Common myeloid progenitor, CD34-positive (primary cell): ENCODE measurements around the gene ZCCHC8.
"Not testable (repeated sequence)": the region's sequence is repeated elsewhere in the genome, so short reads cannot be mapped to it uniquely, and the experiment has no call there.

Source experiments
- CTCF ChIA-PET: fragments of 350-600 bp; sonication (Branson Sonifier 250); formaldehyde crosslinking; loops from one replicate; lab custom pipeline; 2021; ENCODE audit warnings: antibody characterized with exemption; lab: Charles Lee
- POLR2A ChIA-PET: fragments of 350-600 bp; sonication (Branson Sonifier 250); formaldehyde crosslinking; loops from one replicate; lab custom pipeline; 2021; ENCODE audit warnings: antibody characterized with exemption; lab: Charles Lee
- DNase-seq, 3 donors: peaks; one replicate each; pipeline versions ENCODE4 v3.0.0 to v3.0.0-alpha.2; 2013
- H3K27ac ChIP-seq, 2 experiments: 1 replicate in 1 of 2; 2 replicates in 1 of 2; pipeline ENCODE4 v1.7.0; 2013; ENCODE audit warnings: inconsistent platforms in 2 of 2, low read length in 2 of 2, mild to moderate bottlenecking in 2 of 2, low read depth in 1 of 2, moderate library complexity in 1 of 2; ENCODE audit not compliant: severe bottlenecking in 2 of 2, insufficient read depth in 1 of 2, poor library complexity in 1 of 2
- H3K27me3 ChIP-seq, 5 experiments: replicated peaks in 2 of 5; 1 replicate in 3 of 5; 2 replicates in 2 of 5; pipeline versions ENCODE4 v1.6.1 to v1.7.0; 2013; ENCODE audit warnings: low read length in 4 of 5, mild to moderate bottlenecking in 2 of 5, moderate library complexity in 2 of 5, inconsistent platforms in 1 of 5; ENCODE audit not compliant: insufficient read depth in 5 of 5, control insufficient read depth in 4 of 5
- H3K36me3 ChIP-seq, 4 experiments: 1 replicate in 2 of 4; 2 replicates in 2 of 4; pipeline versions ENCODE4 v1.6.1 to v1.7.0; 2013; ENCODE audit warnings: low read length in 3 of 4, control low read depth in 1 of 4, mild to moderate bottlenecking in 1 of 4; ENCODE audit not compliant: control insufficient read depth in 4 of 4, insufficient read depth in 4 of 4
- H3K4me1 ChIP-seq, 4 experiments: 1 replicate in 3 of 4; 2 replicates in 1 of 4; pipeline versions ENCODE4 v1.6.1 to v1.7.1; 2013; ENCODE audit warnings: low read length in 3 of 4, mild to moderate bottlenecking in 3 of 4, control low read depth in 1 of 4, inconsistent platforms in 1 of 4, moderate library complexity in 1 of 4; ENCODE audit not compliant: control insufficient read depth in 4 of 4, insufficient read depth in 4 of 4; ENCODE audit errors: control extremely low read depth in 1 of 4
- H3K4me3 ChIP-seq, 7 experiments: 1 replicate in 4 of 7; 2 replicates in 3 of 7; pipeline versions ENCODE4 v1.5.1 to v1.7.0; 2013; ENCODE audit warnings: mild to moderate bottlenecking in 7 of 7, low read length in 6 of 7, moderate library complexity in 6 of 7, inconsistent platforms in 2 of 7, low read depth in 2 of 7, control low read depth in 1 of 7; ENCODE audit not compliant: insufficient read depth in 4 of 7, control insufficient read depth in 1 of 7; ENCODE audit errors: extremely low read depth in 1 of 7
- H3K9me3 ChIP-seq, 5 experiments: 1 replicate in 4 of 5; 2 replicates in 1 of 5; pipeline versions ENCODE4 v1.6.1 to v1.7.1; 2013; ENCODE audit warnings: low read length in 4 of 5, mild to moderate bottlenecking in 2 of 5, inconsistent platforms in 1 of 5, low read depth in 1 of 5, moderate library complexity in 1 of 5; ENCODE audit not compliant: control insufficient read depth in 4 of 5, insufficient read depth in 2 of 5; ENCODE audit errors: control extremely low read depth in 1 of 5
- WGBS: methylation state at CpG from one replicate; pipeline ENCODE4 v1.1.5; 2013; ENCODE audit not compliant: insufficient coverage; 5-methylcytosine and 5-hydroxymethylcytosine counted together

Gene ZCCHC8

DNA sequence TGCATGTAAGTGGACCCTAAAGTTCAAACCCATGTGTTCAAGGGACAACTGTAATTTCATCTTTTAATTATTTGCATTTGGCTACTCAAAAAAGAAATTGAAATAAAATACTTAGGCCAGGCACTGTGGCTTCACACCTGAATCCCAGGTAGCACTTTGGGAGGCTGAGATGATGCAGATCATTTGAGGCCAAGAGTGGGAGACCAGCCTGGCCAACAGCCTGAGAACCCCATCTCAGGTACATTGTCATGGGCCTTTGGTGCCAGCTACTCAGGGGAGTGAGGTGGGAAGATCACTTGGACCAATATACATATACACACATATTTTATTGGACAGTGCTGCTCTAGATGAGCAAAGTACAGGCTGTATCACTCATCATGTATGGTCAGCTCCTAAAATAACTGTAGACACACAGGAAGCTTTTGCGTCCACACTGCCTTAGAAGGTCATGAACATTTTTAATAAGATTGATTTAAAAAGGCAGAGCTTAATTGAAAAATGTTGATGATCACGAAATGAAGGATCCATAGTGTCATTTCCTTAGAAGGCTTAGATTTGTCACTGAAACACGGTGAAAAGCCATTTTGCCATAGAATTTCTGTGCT is 2.5 kb upstream of the ZCCHC8 start:
- Histone ChIP-seq H3K27me3 (no peaks in the 10 kb centered on the region), H3K27ac (no peak overlapping the region), H3K9me3 (no peaks in the 10 kb centered on the region), H3K4me3 (no peak overlapping the region), H3K36me3 (peaks cover 15 to 50% (median 35%) of the 10 kb centered on the region in 4 experiments), H3K4me1 (peaks cover 4 to 28% (median 14%) of the 10 kb centered on the region in 4 experiments)
- no peak for DNase-seq
- CTCF ChIA-PET = no interaction called here
- WGBS = 92% methylated on average over 1 of the region's 3 CpGs
- POLR2A ChIA-PET = interaction anchor here (1.5 kb wide), 1 partner anchor 12 kb away, joined by 8 read pairs; no protein-coding TSS in a partner anchor

DNA sequence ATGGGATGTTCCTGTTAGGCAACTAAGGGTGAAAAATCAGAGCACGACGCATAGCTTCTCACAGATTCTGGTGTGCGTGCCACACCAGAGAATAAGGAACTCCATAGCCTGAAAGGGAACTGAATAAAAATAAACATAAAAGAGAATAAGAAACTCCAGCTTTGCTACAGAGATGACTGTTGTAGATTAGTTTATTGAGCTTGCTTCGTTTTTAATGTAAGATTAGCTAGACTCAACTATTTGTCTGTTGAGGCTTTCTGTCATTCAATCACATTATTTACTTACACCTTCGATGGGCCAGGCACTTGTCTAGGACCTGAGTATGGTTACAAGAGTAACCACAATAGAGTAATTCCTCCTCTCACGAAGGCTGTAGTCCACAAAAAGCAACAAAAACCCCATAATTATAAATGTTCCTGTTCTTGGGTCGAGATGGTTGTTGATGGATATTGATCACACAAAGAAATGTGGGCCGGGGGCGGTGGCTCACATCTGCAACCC is 807 bp upstream of the ZCCHC8 start:
- ChIA-PET CTCF (interaction anchor here (0.8 to 1.6 kb wide), 7 partner anchors 9 to 167 kb away, joined by 3 to 7 read pairs (median 4); no protein-coding TSS in a partner anchor), POLR2A (interaction anchor here (0.6 to 2.0 kb wide), 8 partner anchors 8 to 101 kb away, joined by 3 to 16 read pairs (median 4); partner anchors contain the start of genes KNTC1 and RSRC2)
- H3K27me3 ChIP-seq = no peaks in the 10 kb centered on the region
- H3K27ac ChIP-seq = peak overlapping the region; percentile 30 to 96
- H3K4me1 ChIP-seq = peaks cover 4 to 31% (median 16%) of the 10 kb centered on the region in 4 experiments
- H3K4me3 ChIP-seq = peak overlapping the region; percentile 61 to 100 (median 97)
- H3K36me3 ChIP-seq = peaks cover 10 to 39% (median 21%) of the 10 kb centered on the region in 4 experiments
- H3K9me3 ChIP-seq = no peaks in the 10 kb centered on the region
- WGBS = 53% methylated on average over 6 of the region's 9 CpGs
- DNase-seq = no peak

GRCh38 chr12:122499991-122500684 is 594 bp downstream of the ZCCHC8 start:
- under 1% methylated on average over 31 of the region's 47 CpGs for WGBS
- Histone ChIP-seq H3K4me1 (peaks cover 4 to 31% (median 16%) of the 10 kb centered on the region in 4 experiments), H3K27ac (peak overlapping the region; percentile 90 to 96), H3K4me3 (peak overlapping the region; percentile 61 to 100 (median 97)), H3K36me3 (peaks cover 0 to 29% (median 15%) of the 10 kb centered on the region in 4 experiments), H3K27me3 (no peaks in the 10 kb centered on the region), H3K9me3 (no peaks in the 10 kb centered on the region)
- CTCF ChIA-PET = interaction anchor here (0.6 to 1.6 kb wide), 6 partner anchors 10 to 1002 kb away, joined by 3 to 7 read pairs (median 4); no protein-coding TSS in a partner anchor
- peak; percentile 45 to 81 (median 78) for DNase-seq
- POLR2A ChIA-PET = interaction anchor here (0.5 to 2.0 kb wide), 9 partner anchors 9 to 294 kb away, joined by 3 to 16 read pairs (median 5); partner anchors contain the start of genes KNTC1 and RSRC2

DNA sequence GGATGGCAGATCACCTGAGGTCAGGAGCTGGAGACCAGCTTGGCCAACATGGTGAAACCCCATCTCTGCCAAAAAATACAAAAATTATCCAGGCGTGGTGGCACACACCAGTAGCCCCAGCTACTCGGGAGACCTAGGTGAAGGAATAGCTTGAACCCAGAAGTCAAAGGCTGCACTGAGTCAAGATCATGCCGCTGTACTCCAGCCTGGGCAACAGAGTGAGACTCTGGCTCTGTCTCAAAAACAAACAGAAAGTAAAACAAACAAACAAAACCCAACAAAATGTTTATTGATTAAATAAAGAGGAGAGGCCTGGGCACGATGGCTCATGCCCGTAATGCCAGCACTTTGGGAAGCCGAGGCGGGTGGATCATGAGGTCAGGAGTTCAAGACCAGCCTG is 5.5 kb downstream of the ZCCHC8 start:
- POLR2A ChIA-PET = no interaction called here
- WGBS = 100% methylated on average over 2 of the region's 7 CpGs

GRCh38 chr12:122493222-122493621 is 7.5 kb downstream of the ZCCHC8 start:
- POLR2A ChIA-PET, H3K4me3 ChIP-seq, H3K27ac ChIP-seq, H3K27me3 ChIP-seq, H3K4me1 ChIP-seq, H3K9me3 ChIP-seq: not testable (repeated sequence)
- CTCF ChIA-PET = interaction anchor here (1.6 kb wide), 1 partner anchor 12 kb away, joined by 5 read pairs; no protein-coding TSS in a partner anchor
- H3K36me3 ChIP-seq = peaks cover 8 to 49% (median 41%) of the 10 kb centered on the region in 4 experiments
- peak in 2 of 3 donors; percentile 20 to 46 for DNase-seq
- no CpG with 5 or more reads among the region's 6 CpGs for WGBS

More for the DNA sequence above, 5.5 kb downstream of the ZCCHC8 start:
- Histone ChIP-seq H3K27ac (no peak overlapping the region), H3K27me3 (no peaks in the 10 kb centered on the region), H3K36me3 (peaks cover 9 to 31% (median 24%) of the 10 kb centered on the region in 4 experiments), H3K4me1 (peaks cover 0 to 18% (median 10%) of the 10 kb centered on the region in 4 experiments), H3K4me3 (no peak overlapping the region), H3K9me3 (no peaks in the 10 kb centered on the region)
- CTCF ChIA-PET = interaction anchor here (0.8 to 1.2 kb wide), 2 partner anchors 8 to 72 kb away, joined by 3 to 4 read pairs; no protein-coding TSS in a partner anchor
- no peak for DNase-seq

- no peak for DNase-seq
- Histone ChIP-seq H3K4me1 (no peaks in the 10 kb centered on the region), H3K4me3 (no peak overlapping the region), H3K27me3 (no peaks in the 10 kb centered on the region), H3K27ac (no peak overlapping the region), H3K9me3 (no peaks in the 10 kb centered on the region), H3K36me3 (peaks cover 12 to 59% (median 47%) of the 10 kb centered on the region in 4 experiments)
- ChIA-PET POLR2A (interaction anchor here (1.2 kb wide), 1 partner anchor 8 kb away, joined by 6 read pairs; no protein-coding TSS in a partner anchor), CTCF (interaction anchor here (1.6 kb wide), 1 partner anchor 11 kb away, joined by 5 read pairs; no protein-coding TSS in a partner anchor)
- WGBS = 100% methylated on average over 2 of the region's 2 CpGs
Observed at GRCh38 chr12:122491991-122492390, 8.7 kb downstream of the ZCCHC8 start.
